H1 (cell line): ENCODE measurements around the gene SMYD3. TPM values are rescaled to one million over a fixed set of nuclear protein-coding genes. Genes with fewer than 3 reads are reported as not detected.

Source experiments
- BRCA1 ChIP-seq: IDR thresholded peaks from 2 replicates; pipeline ENCODE4 v1.6.1; 2012; ENCODE audit warnings: low read depth, low read length, improper control_type of control experiment
- CREB1 ChIP-seq: IDR thresholded peaks from 2 replicates; pipeline ENCODE4 v1.6.1; 2012; ENCODE audit warnings: inconsistent platforms
- CTBP2 ChIP-seq: IDR thresholded peaks from 2 replicates; pipeline ENCODE4 v1.7.0; 2011; ENCODE audit warnings: borderline replicate concordance, mild to moderate bottlenecking, moderate library complexity, mixed read lengths, low read length; ENCODE audit not compliant: insufficient read depth, insufficient read length
- FOSL1 ChIP-seq: IDR thresholded peaks from 2 replicates; pipeline ENCODE4 v1.6.1; 2011; ENCODE audit warnings: mild to moderate bottlenecking, low read depth, low read length, moderate library complexity; ENCODE audit not compliant: insufficient read depth
- MAFK ChIP-seq: IDR thresholded peaks from 2 replicates; pipeline ENCODE4 v1.6.1; 2012; ENCODE audit warnings: low read depth, mild to moderate bottlenecking, improper control_type of control experiment, low read length
- RNF2 ChIP-seq: fragments of 200-900, 300-1000 bp; sonication (generic); IDR thresholded peaks from 2 replicates; pipeline ENCODE4 v1.7.1; 2016; ENCODE audit warnings: borderline replicate concordance, low read depth, mild to moderate bottlenecking, antibody characterized with exemption, low read length; ENCODE audit not compliant: poor library complexity, severe bottlenecking; ENCODE audit errors: missing control alignments
- TAF7 ChIP-seq: optimal IDR thresholded peaks from 2 replicates; pipeline ENCODE3; 2011; ENCODE audit warnings: low read depth, mild to moderate bottlenecking, inconsistent platforms, low read length, moderate library complexity, borderline replicate concordance
- polyA plus RNA-seq, 7 experiments: library from polyadenylated mRNA; depleted of rRNA in 3 of 7; stranded (reverse) in 5 of 7; unstranded in 2 of 7; fragments of >200 nt in 5 of 7; fragments of 200-250 nt in 2 of 7; gene quantifications; 1 replicate in 5 of 7; 2 replicates in 1 of 7; 4 replicates in 1 of 7; pipeline versions ENCODE4 v1.2.1 to v1.2.3, GENCODE V29; 2011 to 2013; ENCODE audit warnings: missing spikeins in 2 of 7, mixed read lengths in 2 of 7
- total RNA-seq: library from RNA; stranded (reverse); fragmentation: NEBNext Ultra II Directional; extraction: Animal tissue kit (Norgen Biotek cat#: 25700); gene quantifications from 2 replicates; pipeline ENCODE4 v1.2.1, GENCODE V29; 2021
- TF ChIP-seq, protein P1 (sequence below): fragments of 300-600 bp; sonication (generic); IDR thresholded peaks from 2 replicates; pipeline ENCODE4 v1.7.1; 2012; ENCODE audit warnings: low read length, moderate library complexity, mild to moderate bottlenecking, inconsistent platforms; ENCODE audit not compliant: insufficient replicate concordance

The SMYD3 gene
- total and polyA plus RNA-seq, 2 of the 8 experiments (the other 6 are each of a cell fraction or from before 2014, with no cell fraction given) = 17.3 to 25.4 TPM

DNA sequence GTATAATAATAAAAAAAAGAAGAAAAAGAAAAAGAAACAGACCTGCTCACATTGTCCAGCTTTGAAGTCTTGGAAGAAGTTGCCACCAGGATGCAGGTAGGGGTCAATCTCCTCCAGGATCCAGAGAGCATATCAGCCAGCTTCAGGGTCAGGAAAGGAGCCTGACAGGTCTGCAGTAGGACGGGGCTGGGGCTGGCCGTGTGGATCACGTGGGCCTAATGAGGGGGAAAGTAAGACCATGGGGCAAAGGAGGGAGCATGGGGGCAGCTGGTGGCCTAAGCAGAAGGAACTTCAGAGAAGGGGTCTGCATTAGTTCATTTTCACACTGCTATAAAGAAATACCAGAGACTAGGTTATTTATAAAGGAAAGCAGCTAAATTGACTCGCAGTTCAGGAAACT lies 19.3 kb upstream of the SMYD3 start (continued):
- TF ChIP-seq, protein P1, sequence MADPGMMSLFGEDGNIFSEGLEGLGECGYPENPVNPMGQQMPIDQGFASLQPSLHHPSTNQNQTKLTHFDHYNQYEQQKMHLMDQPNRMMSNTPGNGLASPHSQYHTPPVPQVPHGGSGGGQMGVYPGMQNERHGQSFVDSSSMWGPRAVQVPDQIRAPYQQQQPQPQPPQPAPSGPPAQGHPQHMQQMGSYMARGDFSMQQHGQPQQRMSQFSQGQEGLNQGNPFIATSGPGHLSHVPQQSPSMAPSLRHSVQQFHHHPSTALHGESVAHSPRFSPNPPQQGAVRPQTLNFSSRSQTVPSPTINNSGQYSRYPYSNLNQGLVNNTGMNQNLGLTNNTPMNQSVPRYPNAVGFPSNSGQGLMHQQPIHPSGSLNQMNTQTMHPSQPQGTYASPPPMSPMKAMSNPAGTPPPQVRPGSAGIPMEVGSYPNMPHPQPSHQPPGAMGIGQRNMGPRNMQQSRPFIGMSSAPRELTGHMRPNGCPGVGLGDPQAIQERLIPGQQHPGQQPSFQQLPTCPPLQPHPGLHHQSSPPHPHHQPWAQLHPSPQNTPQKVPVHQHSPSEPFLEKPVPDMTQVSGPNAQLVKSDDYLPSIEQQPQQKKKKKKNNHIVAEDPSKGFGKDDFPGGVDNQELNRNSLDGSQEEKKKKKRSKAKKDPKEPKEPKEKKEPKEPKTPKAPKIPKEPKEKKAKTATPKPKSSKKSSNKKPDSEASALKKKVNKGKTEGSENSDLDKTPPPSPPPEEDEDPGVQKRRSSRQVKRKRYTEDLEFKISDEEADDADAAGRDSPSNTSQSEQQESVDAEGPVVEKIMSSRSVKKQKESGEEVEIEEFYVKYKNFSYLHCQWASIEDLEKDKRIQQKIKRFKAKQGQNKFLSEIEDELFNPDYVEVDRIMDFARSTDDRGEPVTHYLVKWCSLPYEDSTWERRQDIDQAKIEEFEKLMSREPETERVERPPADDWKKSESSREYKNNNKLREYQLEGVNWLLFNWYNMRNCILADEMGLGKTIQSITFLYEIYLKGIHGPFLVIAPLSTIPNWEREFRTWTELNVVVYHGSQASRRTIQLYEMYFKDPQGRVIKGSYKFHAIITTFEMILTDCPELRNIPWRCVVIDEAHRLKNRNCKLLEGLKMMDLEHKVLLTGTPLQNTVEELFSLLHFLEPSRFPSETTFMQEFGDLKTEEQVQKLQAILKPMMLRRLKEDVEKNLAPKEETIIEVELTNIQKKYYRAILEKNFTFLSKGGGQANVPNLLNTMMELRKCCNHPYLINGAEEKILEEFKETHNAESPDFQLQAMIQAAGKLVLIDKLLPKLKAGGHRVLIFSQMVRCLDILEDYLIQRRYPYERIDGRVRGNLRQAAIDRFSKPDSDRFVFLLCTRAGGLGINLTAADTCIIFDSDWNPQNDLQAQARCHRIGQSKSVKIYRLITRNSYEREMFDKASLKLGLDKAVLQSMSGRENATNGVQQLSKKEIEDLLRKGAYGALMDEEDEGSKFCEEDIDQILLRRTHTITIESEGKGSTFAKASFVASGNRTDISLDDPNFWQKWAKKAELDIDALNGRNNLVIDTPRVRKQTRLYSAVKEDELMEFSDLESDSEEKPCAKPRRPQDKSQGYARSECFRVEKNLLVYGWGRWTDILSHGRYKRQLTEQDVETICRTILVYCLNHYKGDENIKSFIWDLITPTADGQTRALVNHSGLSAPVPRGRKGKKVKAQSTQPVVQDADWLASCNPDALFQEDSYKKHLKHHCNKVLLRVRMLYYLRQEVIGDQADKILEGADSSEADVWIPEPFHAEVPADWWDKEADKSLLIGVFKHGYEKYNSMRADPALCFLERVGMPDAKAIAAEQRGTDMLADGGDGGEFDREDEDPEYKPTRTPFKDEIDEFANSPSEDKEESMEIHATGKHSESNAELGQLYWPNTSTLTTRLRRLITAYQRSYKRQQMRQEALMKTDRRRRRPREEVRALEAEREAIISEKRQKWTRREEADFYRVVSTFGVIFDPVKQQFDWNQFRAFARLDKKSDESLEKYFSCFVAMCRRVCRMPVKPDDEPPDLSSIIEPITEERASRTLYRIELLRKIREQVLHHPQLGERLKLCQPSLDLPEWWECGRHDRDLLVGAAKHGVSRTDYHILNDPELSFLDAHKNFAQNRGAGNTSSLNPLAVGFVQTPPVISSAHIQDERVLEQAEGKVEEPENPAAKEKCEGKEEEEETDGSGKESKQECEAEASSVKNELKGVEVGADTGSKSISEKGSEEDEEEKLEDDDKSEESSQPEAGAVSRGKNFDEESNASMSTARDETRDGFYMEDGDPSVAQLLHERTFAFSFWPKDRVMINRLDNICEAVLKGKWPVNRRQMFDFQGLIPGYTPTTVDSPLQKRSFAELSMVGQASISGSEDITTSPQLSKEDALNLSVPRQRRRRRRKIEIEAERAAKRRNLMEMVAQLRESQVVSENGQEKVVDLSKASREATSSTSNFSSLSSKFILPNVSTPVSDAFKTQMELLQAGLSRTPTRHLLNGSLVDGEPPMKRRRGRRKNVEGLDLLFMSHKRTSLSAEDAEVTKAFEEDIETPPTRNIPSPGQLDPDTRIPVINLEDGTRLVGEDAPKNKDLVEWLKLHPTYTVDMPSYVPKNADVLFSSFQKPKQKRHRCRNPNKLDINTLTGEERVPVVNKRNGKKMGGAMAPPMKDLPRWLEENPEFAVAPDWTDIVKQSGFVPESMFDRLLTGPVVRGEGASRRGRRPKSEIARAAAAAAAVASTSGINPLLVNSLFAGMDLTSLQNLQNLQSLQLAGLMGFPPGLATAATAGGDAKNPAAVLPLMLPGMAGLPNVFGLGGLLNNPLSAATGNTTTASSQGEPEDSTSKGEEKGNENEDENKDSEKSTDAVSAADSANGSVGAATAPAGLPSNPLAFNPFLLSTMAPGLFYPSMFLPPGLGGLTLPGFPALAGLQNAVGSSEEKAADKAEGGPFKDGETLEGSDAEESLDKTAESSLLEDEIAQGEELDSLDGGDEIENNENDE = no peak
- TF ChIP-seq RNF2 (no peak), CREB1 (no peak), FOSL1 (no peak), TAF7 (no peak), MAFK (no peak), CTBP2 (no peak), BRCA1 (no peak)
